ENCODE results near the gene PSMD2. TPM values are rescaled to one million over a fixed set of nuclear protein-coding genes. Genes with fewer than 3 reads are reported as not detected.

PSMD2 gene
- total RNA-seq, 1 donor from 2014 or later = 108 TPM

DNA sequence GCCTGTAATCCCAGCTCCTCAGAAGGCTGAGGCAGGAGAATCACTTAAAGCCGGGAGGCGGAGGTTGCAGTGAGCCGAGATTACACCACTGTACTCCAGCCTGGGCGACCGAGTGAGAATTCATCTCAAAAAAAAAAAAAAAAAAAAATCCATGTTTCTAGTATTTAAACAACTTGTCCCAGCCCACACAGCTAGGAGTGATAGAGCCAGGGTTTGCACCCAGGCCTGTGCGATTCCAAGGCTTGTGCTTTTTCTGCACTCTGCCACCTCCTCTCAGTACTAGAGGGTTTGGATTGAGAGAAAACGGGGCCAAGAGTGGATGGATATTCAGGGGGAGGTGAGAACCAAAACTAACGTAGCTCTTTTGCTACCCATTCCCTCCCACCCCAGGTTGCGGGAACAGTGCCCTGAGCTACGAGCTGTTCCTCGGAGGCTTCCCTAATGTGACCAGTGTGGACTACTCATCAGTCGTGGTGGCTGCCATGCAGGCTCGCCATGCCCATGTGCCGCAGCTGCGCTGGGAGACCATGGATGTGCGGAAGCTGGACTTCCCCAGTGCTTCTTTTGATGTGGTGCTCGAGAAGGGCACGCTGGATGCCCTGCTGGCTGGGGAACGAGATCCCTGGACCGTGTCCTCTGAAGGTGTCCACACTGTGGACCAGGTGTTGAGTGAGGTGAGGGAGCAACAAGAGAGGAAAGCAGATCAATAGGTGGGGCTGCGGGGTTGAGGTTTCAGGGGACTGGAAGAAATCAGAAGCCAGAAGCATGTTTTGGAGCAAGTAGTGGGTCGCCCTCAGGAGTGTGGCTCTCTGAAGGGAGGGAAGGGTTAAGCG lies 41.7 kb upstream of the PSMD2 start:
- Histone ChIP-seq H3K27me3 (peaks cover 3% of the 10 kb centered on the region), H3K36me3 (peaks cover 0 to 5% of the 10 kb centered on the region in 2 donors), H3K9me3 (no peaks in the 10 kb centered on the region), H3K27ac (no peak overlapping the region), H3K4me1 (peaks cover 21% of the 10 kb centered on the region), H3K4me3 (no peak overlapping the region)
- intact Hi-C loops (cut with DNase I) = no loop called here
- no peak for TF ChIP-seq POLR2AphosphoS5 (IDR thresholded peaks at IDR 0.05; ENCODE audit: insufficient read depth in 1 of 2, low read depth in 1 of 2)
- no peak for TF ChIP-seq CTCF (IDR thresholded peaks at IDR 0.05)
- TF ChIP-seq POLR2A (IDR thresholded peaks at IDR 0.05) = no peak
- peak in 1 of 2 donors; percentile 91 for DNase-seq (ENCODE audit: extremely low spot score in 2 of 2)

DNA sequence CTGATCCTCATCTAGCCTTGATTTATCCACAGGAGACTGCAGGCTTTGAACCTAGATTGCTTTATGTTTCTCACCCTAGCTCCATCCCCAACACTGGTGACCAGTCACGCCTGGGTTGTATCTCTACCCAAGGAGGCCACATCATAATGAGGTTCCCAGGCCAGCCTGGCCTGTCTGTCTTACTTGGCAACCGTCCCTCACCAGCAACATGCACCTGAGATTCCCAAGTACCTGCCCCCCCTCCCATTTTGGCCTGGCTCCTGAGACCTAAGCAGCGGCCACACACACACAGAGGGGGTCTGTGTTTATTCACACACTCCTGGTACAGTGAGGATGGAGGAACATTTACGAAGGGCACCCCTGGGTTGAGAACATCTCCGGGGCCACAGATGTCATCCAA lies 40.1 kb upstream of the PSMD2 start:
- no peak overlapping the region for H3K27ac ChIP-seq
- TF ChIP-seq POLR2A (IDR thresholded peaks at IDR 0.05) = no peak
- no peak for TF ChIP-seq CTCF (IDR thresholded peaks at IDR 0.05)
- H3K4me3 ChIP-seq = no peak overlapping the region
- H3K4me1 ChIP-seq = peaks cover 24% of the 10 kb centered on the region
- H3K27me3 ChIP-seq = peaks cover 9% of the 10 kb centered on the region
- intact Hi-C loops (cut with DNase I) = no loop called here
- H3K9me3 ChIP-seq = no peaks in the 10 kb centered on the region
- peaks cover 0 to 5% of the 10 kb centered on the region in 2 donors for H3K36me3 ChIP-seq
- DNase-seq (ENCODE audit: extremely low spot score in 2 of 2) = no peak

GRCh38 chr3:184259396-184259877 lies 39.6 kb upstream of the PSMD2 start:
- H3K36me3 ChIP-seq = peaks cover 0 to 5% of the 10 kb centered on the region in 2 donors
- H3K4me3 ChIP-seq = no peak overlapping the region
- TF ChIP-seq CTCF (IDR thresholded peaks at IDR 0.05) = no peak
- H3K4me1 ChIP-seq = peaks cover 24% of the 10 kb centered on the region
- DNase-seq (ENCODE audit: extremely low spot score in 2 of 2) = no peak
- H3K27me3 ChIP-seq = peaks cover 9% of the 10 kb centered on the region
- no peaks in the 10 kb centered on the region for H3K9me3 ChIP-seq
- H3K27ac ChIP-seq = no peak overlapping the region
- intact Hi-C loops (cut with DNase I) = no loop called here

GRCh38 chr3:184259878-184260723 lies 38.9 kb upstream of the PSMD2 start:
- DNase-seq (ENCODE audit: extremely low spot score in 2 of 2) = no peak

More at GRCh38 chr3:184259878-184260723, 38.9 kb upstream of the PSMD2 start:
- peaks cover 0 to 5% of the 10 kb centered on the region in 2 donors for H3K36me3 ChIP-seq
- H3K9me3 ChIP-seq = no peaks in the 10 kb centered on the region
- TF ChIP-seq CTCF (IDR thresholded peaks at IDR 0.05) = no peak
- TF ChIP-seq POLR2A (IDR thresholded peaks at IDR 0.05) = no peak
- TF ChIP-seq POLR2AphosphoS5 (IDR thresholded peaks at IDR 0.05; ENCODE audit: insufficient read depth in 1 of 2, low read depth in 1 of 2) = no peak
- intact Hi-C loops (cut with DNase I) = no loop called here
- peaks cover 24% of the 10 kb centered on the region for H3K4me1 ChIP-seq
- no peak overlapping the region for H3K27ac ChIP-seq
- H3K4me3 ChIP-seq = peak overlapping the region; percentile 36 to 49
- peaks cover 9% of the 10 kb centered on the region for H3K27me3 ChIP-seq

Measured in vagina (tissue), 2 donors.